ENCODE data around the gene KIF6. TPM values are rescaled to one million over a fixed set of nuclear protein-coding genes. Genes with fewer than 3 reads are reported as not detected.
"Not testable (repeated sequence)": the region's sequence is repeated elsewhere in the genome, so short reads cannot be mapped to it uniquely, and the experiment has no call there.

Gene KIF6
- total RNA-seq, 4 donors from 2014 or later = 0.14 to 46.6 (median 0.48) TPM; not detected in 1

- Histone ChIP-seq H3K9me3 (no peaks in the 10 kb centered on the region), H3K4me3 (no peak overlapping the region), H3K27ac (no peak overlapping the region), H3K36me3 (no peaks in the 10 kb centered on the region), H3K4me1 (no peaks in the 10 kb centered on the region), H3K27me3 (no peaks in the 10 kb centered on the region)
- 25 to 38% methylated on average over 1 of the region's 1 CpG for WGBS, 2 donors (ENCODE audit: low coverage in 1 of 2)
- intact Hi-C loops (cut with DNase I; ENCODE audit: low total_unique reads) = no loop called here
- no peak for DNase-seq
- in situ Hi-C loops (cut with MboI; ENCODE audit: low pct_ligation_motif_present in 1 of 4, low pct_unique_long_range_greater_than_20kb in 1 of 4, low sequenced_read_pairs in 3 of 4) = no loop called here
- no peak for TF ChIP-seq POLR2AphosphoS5 (IDR thresholded peaks at IDR 0.05)
- TF ChIP-seq EP300 (IDR thresholded peaks at IDR 0.05; ENCODE audit: low read depth) = no peak
- TF ChIP-seq, protein P1, sequence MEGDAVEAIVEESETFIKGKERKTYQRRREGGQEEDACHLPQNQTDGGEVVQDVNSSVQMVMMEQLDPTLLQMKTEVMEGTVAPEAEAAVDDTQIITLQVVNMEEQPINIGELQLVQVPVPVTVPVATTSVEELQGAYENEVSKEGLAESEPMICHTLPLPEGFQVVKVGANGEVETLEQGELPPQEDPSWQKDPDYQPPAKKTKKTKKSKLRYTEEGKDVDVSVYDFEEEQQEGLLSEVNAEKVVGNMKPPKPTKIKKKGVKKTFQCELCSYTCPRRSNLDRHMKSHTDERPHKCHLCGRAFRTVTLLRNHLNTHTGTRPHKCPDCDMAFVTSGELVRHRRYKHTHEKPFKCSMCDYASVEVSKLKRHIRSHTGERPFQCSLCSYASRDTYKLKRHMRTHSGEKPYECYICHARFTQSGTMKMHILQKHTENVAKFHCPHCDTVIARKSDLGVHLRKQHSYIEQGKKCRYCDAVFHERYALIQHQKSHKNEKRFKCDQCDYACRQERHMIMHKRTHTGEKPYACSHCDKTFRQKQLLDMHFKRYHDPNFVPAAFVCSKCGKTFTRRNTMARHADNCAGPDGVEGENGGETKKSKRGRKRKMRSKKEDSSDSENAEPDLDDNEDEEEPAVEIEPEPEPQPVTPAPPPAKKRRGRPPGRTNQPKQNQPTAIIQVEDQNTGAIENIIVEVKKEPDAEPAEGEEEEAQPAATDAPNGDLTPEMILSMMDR (IDR thresholded peaks at IDR 0.05) = no peak
Measured at GRCh38 chr6:39517756-39518155, 207.5 kb downstream of the KIF6 start.

- Histone ChIP-seq H3K36me3 (no peaks in the 10 kb centered on the region), H3K27ac (no peak overlapping the region), H3K4me1 (no peaks in the 10 kb centered on the region), H3K9me3 (no peaks in the 10 kb centered on the region), H3K4me3 (no peak overlapping the region), H3K27me3 (no peaks in the 10 kb centered on the region)
- no peak for DNase-seq
- no peak for TF ChIP-seq POLR2AphosphoS5 (IDR thresholded peaks at IDR 0.05)
- no peak for TF ChIP-seq EP300 (IDR thresholded peaks at IDR 0.05; ENCODE audit: low read depth)
- TF ChIP-seq, protein P1 (IDR thresholded peaks at IDR 0.05) = no peak
- TF ChIP-seq POLR2A (IDR thresholded peaks at IDR 0.05) = no peak
- intact Hi-C loops (cut with DNase I; ENCODE audit: low total_unique reads) = no loop called here
- in situ Hi-C loops (cut with MboI; ENCODE audit: low pct_ligation_motif_present in 1 of 4, low pct_unique_long_range_greater_than_20kb in 1 of 4, low sequenced_read_pairs in 3 of 4) = no loop called here
Measured at GRCh38 chr6:39516471-39516870, 208.7 kb downstream of the KIF6 start.

DNA sequence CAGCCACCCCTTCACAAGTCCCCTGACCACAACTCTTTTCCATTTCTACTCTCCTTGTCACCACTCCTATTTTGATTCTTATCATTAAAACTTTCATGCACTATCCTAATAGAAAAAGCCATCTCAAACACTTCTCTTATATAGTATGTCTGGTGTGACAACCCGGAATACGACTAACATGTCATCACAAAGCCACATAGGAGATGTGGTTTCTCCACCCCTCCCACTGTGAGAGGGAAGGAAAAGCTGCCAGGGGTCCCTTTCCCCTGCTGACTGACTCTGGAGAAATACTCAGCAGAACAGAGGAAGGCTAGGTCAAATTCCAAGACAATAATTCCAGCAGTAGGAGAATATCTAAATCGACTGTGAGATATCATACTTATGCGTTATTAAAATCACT, 209.7 kb downstream of the KIF6 start:
- no peaks in the 10 kb centered on the region for H3K27me3 ChIP-seq
- no peak overlapping the region for H3K4me3 ChIP-seq
- WGBS, 2 donors (ENCODE audit: low coverage in 1 of 2) = 76 to 92% methylated on average over 4 of the region's 4 CpGs
- H3K9me3 ChIP-seq = no peaks in the 10 kb centered on the region
- H3K36me3 ChIP-seq = no peaks in the 10 kb centered on the region
- in situ Hi-C loops (cut with MboI; ENCODE audit: low pct_ligation_motif_present in 1 of 4, low pct_unique_long_range_greater_than_20kb in 1 of 4, low sequenced_read_pairs in 3 of 4) (no loop called here), intact Hi-C loops (cut with DNase I; ENCODE audit: low total_unique reads) (no loop called here)
- H3K4me1 ChIP-seq = no peaks in the 10 kb centered on the region
- TF ChIP-seq, protein P1 (IDR thresholded peaks at IDR 0.05) = no peak
- no peak for TF ChIP-seq POLR2AphosphoS5 (IDR thresholded peaks at IDR 0.05)
- TF ChIP-seq POLR2A (IDR thresholded peaks at IDR 0.05) = no peak
- no peak for TF ChIP-seq EP300 (IDR thresholded peaks at IDR 0.05; ENCODE audit: low read depth)
- H3K27ac ChIP-seq = no peak overlapping the region
- no peak for DNase-seq

DNA sequence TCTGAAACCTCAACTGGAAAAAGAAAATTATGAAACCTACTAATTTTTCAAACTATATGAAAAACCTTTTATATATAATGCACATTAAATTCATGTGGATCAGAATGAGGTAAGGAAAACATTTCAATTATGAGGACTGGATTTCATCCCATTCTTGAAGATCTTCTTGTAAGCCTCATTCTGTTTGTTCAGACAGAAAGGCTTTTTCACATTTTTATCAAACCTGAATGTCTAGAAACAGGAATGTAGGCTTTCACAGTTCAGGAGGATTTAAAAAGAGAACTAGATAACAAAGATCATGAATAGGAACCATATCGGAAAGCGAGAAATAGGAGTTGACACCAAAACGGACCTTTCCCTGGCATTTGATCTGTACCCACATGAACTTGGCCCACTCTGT, 210.2 kb downstream of the KIF6 start:
- H3K36me3 ChIP-seq = no peaks in the 10 kb centered on the region
- H3K27ac ChIP-seq = no peak overlapping the region
- no peak overlapping the region for H3K4me3 ChIP-seq
- 82 to 90% methylated on average over 3 of the region's 3 CpGs for WGBS, 2 donors (ENCODE audit: low coverage in 1 of 2)
- in situ Hi-C loops (cut with MboI; ENCODE audit: low pct_ligation_motif_present in 1 of 4, low pct_unique_long_range_greater_than_20kb in 1 of 4, low sequenced_read_pairs in 3 of 4) = no loop called here
- H3K27me3 ChIP-seq = no peaks in the 10 kb centered on the region
- TF ChIP-seq POLR2A (IDR thresholded peaks at IDR 0.05) (no peak), POLR2AphosphoS5 (IDR thresholded peaks at IDR 0.05) (no peak), EP300 (IDR thresholded peaks at IDR 0.05; ENCODE audit: low read depth) (no peak)
- TF ChIP-seq, protein P1 (IDR thresholded peaks at IDR 0.05) = no peak
- intact Hi-C loops (cut with DNase I; ENCODE audit: low total_unique reads) = no loop called here
- no peaks in the 10 kb centered on the region for H3K9me3 ChIP-seq
- no peak for DNase-seq
- no peaks in the 10 kb centered on the region for H3K4me1 ChIP-seq

DNA sequence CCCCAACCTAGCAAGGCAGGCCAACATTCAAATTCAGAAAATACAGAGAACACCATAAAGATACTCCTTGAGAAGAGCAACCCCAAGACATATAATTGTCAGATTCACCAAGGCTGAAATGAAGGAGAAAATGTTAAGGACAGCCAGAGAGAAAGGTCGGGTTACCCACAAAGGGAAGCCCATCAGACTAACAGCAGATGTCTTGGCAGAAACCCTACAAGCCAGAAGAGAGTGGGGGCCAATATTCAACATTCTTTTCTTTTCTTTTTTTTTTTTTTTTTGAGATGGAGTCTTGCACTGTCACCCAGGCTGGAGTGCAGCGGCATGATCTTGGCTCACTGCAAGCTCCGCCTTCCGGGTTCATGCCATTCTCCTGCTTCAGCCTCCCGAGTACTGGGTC, 215.4 kb downstream of the KIF6 start:
- WGBS, 2 donors (ENCODE audit: low coverage in 1 of 2) = 50 to 87% methylated on average over 1 to 5 of the region's 5 CpGs
- H3K27ac ChIP-seq; H3K36me3 ChIP-seq; intact Hi-C loops (cut with DNase I; ENCODE audit: low total_unique reads); H3K4me3 ChIP-seq; H3K4me1 ChIP-seq; DNase-seq; in situ Hi-C loops (cut with MboI; ENCODE audit: low pct_ligation_motif_present in 1 of 4, low pct_unique_long_range_greater_than_20kb in 1 of 4, low sequenced_read_pairs in 3 of 4); H3K9me3 ChIP-seq; H3K27me3 ChIP-seq: not testable (repeated sequence)
